Spleen (tissue), 11 donors: ENCODE results near the gene PGLYRP2. TPM values are rescaled to one million over a fixed set of nuclear protein-coding genes. Genes with fewer than 3 reads are reported as not detected.

Source experiments
- DNase-seq: peaks from one replicate; pipeline ENCODE4 v3.0.0-alpha.2; 2020
- H3K27ac ChIP-seq, 8 donors: fragments of 200-600 bp; sonication (generic) in 7 of 8; 1 replicate in 4 of 8; 2 replicates in 4 of 8; pipeline versions ENCODE4 v1.5.0 to v1.8.0; 2016 to 2021; ENCODE audit warnings: inconsistent platforms in 4 of 8, mild to moderate bottlenecking in 4 of 8, moderate library complexity in 1 of 8
- H3K27me3 ChIP-seq, 7 donors: fragments of 200-600 bp; sonication (generic) in 6 of 7; replicated peaks in 1 of 7; 1 replicate in 4 of 7; 2 replicates in 3 of 7; pipeline versions ENCODE4 v1.5.0 to v1.8.0; 2016 to 2021; ENCODE audit warnings: inconsistent platforms in 3 of 7, mild to moderate bottlenecking in 1 of 7
- H3K36me3 ChIP-seq, 6 donors: fragments of 200-600 bp; sonication (generic) in 5 of 6; 1 replicate in 4 of 6; 2 replicates in 2 of 6; pipeline versions ENCODE4 v1.5.0 to v1.8.0; 2016 to 2021; ENCODE audit warnings: inconsistent platforms in 2 of 6
- H3K4me1 ChIP-seq, 6 donors: fragments of 200-600 bp; sonication (generic) in 5 of 6; 1 replicate in 3 of 6; 2 replicates in 3 of 6; pipeline versions ENCODE4 v1.5.0 to v1.8.0; 2016 to 2021; ENCODE audit warnings: inconsistent platforms in 3 of 6
- H3K4me3 ChIP-seq, 8 donors: fragments of 200-600 bp; sonication (generic) in 7 of 8; 1 replicate in 4 of 8; 2 replicates in 4 of 8; pipeline versions ENCODE4 v1.5.0 to v1.8.0; 2016 to 2021; ENCODE audit warnings: inconsistent platforms in 4 of 8, mild to moderate bottlenecking in 4 of 8, moderate library complexity in 2 of 8
- H3K9me3 ChIP-seq, 8 donors: fragments of 200-600 bp; sonication (generic) in 7 of 8; 1 replicate in 4 of 8; 2 replicates in 4 of 8; pipeline versions ENCODE4 v1.5.0 to v1.8.0; 2016 to 2021; ENCODE audit warnings: inconsistent platforms in 4 of 8
- CTCF ChIP-seq, 11 experiments: fragments of 200-600 bp in 7 of 11; fragments of 450-650 bp in 4 of 11; sonication (generic) in 4 of 11; IDR thresholded peaks in 8 of 11; conservative IDR thresholded peaks in 3 of 11; 1 replicate in 7 of 11; 2 replicates in 4 of 11; pipeline versions ENCODE4 v1.4.0 to v1.8.0; 2016 to 2021; ENCODE audit warnings: antibody characterized with exemption in 11 of 11, inconsistent platforms in 4 of 11, mild to moderate bottlenecking in 1 of 11
- POLR2A ChIP-seq, 3 donors: fragments of 450-650 bp; IDR thresholded peaks; one replicate each; pipeline ENCODE4 v1.5.1; 2017; ENCODE audit warnings: antibody characterized with exemption in 3 of 3, mild to moderate bottlenecking in 1 of 3
- POLR2AphosphoS5 ChIP-seq, 3 donors: sonication (generic); formaldehyde crosslinking; IDR thresholded peaks; one replicate each; pipeline ENCODE4 v1.5.1; 2017; ENCODE audit warnings: antibody characterized with exemption in 3 of 3
- WGBS, 5 donors: extraction: QIAGEN DNeasy Blood & Tissue Kit in 3 of 5; methylation state at CpG; one replicate each; pipeline versions ENCODE4 v1.1.5 to v1.1.7; 2013 to 2018; 5-methylcytosine and 5-hydroxymethylcytosine counted together
- intact Hi-C: fragments of 100-400 bp; cut with DNase I; formaldehyde crosslinking; loops from one replicate; pipeline ENCODE4 v1.15.0; 2023; ENCODE audit warnings: low total_unique reads
- polyA plus RNA-seq, 3 donors: library from polyadenylated mRNA; stranded (reverse); fragments of 200-250 nt; gene quantifications; one replicate each; pipeline ENCODE4 v1.2.1, GENCODE V29; 2013
- total RNA-seq, 7 donors: library from RNA; depleted of rRNA in 3 of 7; stranded (reverse); fragments of >200 nt in 3 of 7; fragmentation: NEBNext Ultra II Directional in 4 of 7; extraction: Animal tissue kit (Norgen Biotek cat#: 25700) in 4 of 7; gene quantifications; one replicate each; pipeline versions ENCODE4 v1.1.0 to v1.2.1, GENCODE V29; 2016 to 2021
- donor health status: healthy with polysubstance abuse.
- donor health status: DM: no; HTN: no; CAD: no; lungs with moderate emphysema.
- donor health status: DM: no; HTN: no; CAD: no.
- donor health status: Bipolar disorder and iron deficiency.
- donor health status: healthy.
- donor health status: DM: no; HTN: no; CAD: no.
- donor health status: DM: yes; HTN: yes; CAD: no.

The PGLYRP2 gene
- total and polyA plus RNA-seq, 10 donors: 0.02 to 0.16 (median 0.08) TPM; not detected in 6

GRCh38 chr19:15450528-15450890 is 28.8 kb downstream of the PGLYRP2 start:
- DNase-seq: no peak

GRCh38 chr19:15449620-15450527 is 29.4 kb downstream of the PGLYRP2 start, which contains the start of gene WIZ:
WIZ (minus strand) TSS chr19:15449956; CDS start chr19:15448307, 1,649 bp downstream.
- peaks cover 0 to 71% (median 32%) of the 10 kb centered on the region in 6 donors for H3K36me3 ChIP-seq
- H3K4me3 ChIP-seq: peak within 1 kb of the TSS; percentile 45 to 83 (median 58)
- H3K4me1 ChIP-seq: peaks cover 0 to 55% (median 12%) of the 10 kb centered on the region in 6 donors
- no peaks in the 10 kb centered on the region for H3K27me3 ChIP-seq
- DNase-seq: peak; percentile 94
- TF ChIP-seq POLR2A (IDR thresholded peaks at IDR 0.05) (no peak), CTCF (IDR thresholded peaks at IDR 0.05 in 8 of 11, conservative IDR thresholded peaks at IDR 0.05 in 3 of 11) (no peak), POLR2AphosphoS5 (IDR thresholded peaks at IDR 0.05) (peak; percentile 71 to 83 (median 72))
- peak within 1 kb of the TSS; percentile 60 to 93 (median 80) for H3K27ac ChIP-seq
- intact Hi-C loops: no loop called here
- H3K9me3 ChIP-seq: no peaks in the 10 kb centered on the region
- WGBS, 5 donors: 5 to 10% (median 6%) methylated on average over 22 to 69 of the region's 77 CpGs

More at GRCh38 chr19:15450528-15450890, 28.8 kb downstream of the PGLYRP2 start:
- Histone ChIP-seq H3K27ac (peak overlapping the region; percentile 60 to 93 (median 80)), H3K27me3 (peaks cover 0 to 5% (median 0%) of the 10 kb centered on the region in 7 donors), H3K9me3 (no peaks in the 10 kb centered on the region), H3K4me1 (peaks cover 0 to 55% (median 12%) of the 10 kb centered on the region in 6 donors), H3K36me3 (peaks cover 0 to 71% (median 36%) of the 10 kb centered on the region in 6 donors), H3K4me3 (peak overlapping the region in 2 of 8 donors; percentile 59 to 83)
- intact Hi-C loops: no loop called here
- TF ChIP-seq CTCF (IDR thresholded peaks at IDR 0.05 in 8 of 11, conservative IDR thresholded peaks at IDR 0.05 in 3 of 11): no peak
- WGBS, 5 donors: 88 to 100% (median 97%) methylated on average over 1 of the region's 1 CpG

- peak; percentile 86 for DNase-seq
- H3K9me3 ChIP-seq: no peaks in the 10 kb centered on the region
- peaks cover 0 to 68% (median 23%) of the 10 kb centered on the region in 6 donors for H3K36me3 ChIP-seq
- TF ChIP-seq POLR2AphosphoS5 (IDR thresholded peaks at IDR 0.05): peak in 1 of 3 donors; percentile 23
- no peak for TF ChIP-seq POLR2A (IDR thresholded peaks at IDR 0.05)
- no peak for TF ChIP-seq CTCF (IDR thresholded peaks at IDR 0.05 in 8 of 11, conservative IDR thresholded peaks at IDR 0.05 in 3 of 11)
- WGBS, 5 donors: 5 to 23% (median 6%) methylated on average over 13 to 43 of the region's 43 CpGs
- H3K4me3 ChIP-seq: peak overlapping the region; percentile 45 to 83 (median 58)
- H3K4me1 ChIP-seq: peaks cover 0 to 55% (median 12%) of the 10 kb centered on the region in 6 donors
- peak overlapping the region in 7 of 8 donors; percentile 36 to 93 (median 83) for H3K27ac ChIP-seq
- intact Hi-C loops: no loop called here
- no peaks in the 10 kb centered on the region for H3K27me3 ChIP-seq
Measured at GRCh38 chr19:15448778-15449619, 30.3 kb downstream of the PGLYRP2 start.
